Thoracic aorta (tissue), 2 donors: Measurements from ENCODE around the gene FAM53B. TPM values are rescaled to one million over a fixed set of nuclear protein-coding genes. Genes with fewer than 3 reads are reported as not detected.

ENCODE experiments used
- ATAC-seq: fragments of 150-250 bp; one replicate; pipeline ENCODE4 v1.8.0; 2017; ENCODE audit warnings: low read depth; ENCODE audit not compliant: insufficient number of reproducible peaks, low FRiP score
- DNase-seq: peaks from one replicate; pipeline ENCODE4 v3.0.0-alpha.2; 2020; ENCODE audit warnings: low spot score
- H3K27ac ChIP-seq, 2 donors: fragments of 200-600 bp; sonication (generic); 1 replicate in 1 of 2; 2 replicates in 1 of 2; pipeline ENCODE4 v1.5.1; 2016; ENCODE audit warnings: mild to moderate bottlenecking in 2 of 2, moderate library complexity in 2 of 2
- H3K27me3 ChIP-seq: fragments of 200-600 bp; sonication (generic); replicated peaks from 2 replicates; pipeline ENCODE4 v1.6.0; 2016; ENCODE audit warnings: mild to moderate bottlenecking; ENCODE audit not compliant: insufficient read depth
- H3K36me3 ChIP-seq: fragments of 200-600 bp; sonication (generic); one replicate; pipeline ENCODE4 v1.5.1; 2016
- H3K4me1 ChIP-seq, 2 donors: fragments of 200-600 bp; sonication (generic); 1 replicate in 1 of 2; 2 replicates in 1 of 2; pipeline versions ENCODE4 v1.5.1 to v1.6.0; 2016; ENCODE audit warnings: low read depth in 2 of 2, mild to moderate bottlenecking in 1 of 2; ENCODE audit not compliant: control insufficient read depth in 1 of 2
- H3K4me3 ChIP-seq: fragments of 200-600 bp; sonication (generic); 2 replicates; pipeline ENCODE4 v1.5.1; 2016; ENCODE audit warnings: mild to moderate bottlenecking
- H3K9me3 ChIP-seq: fragments of 200-600 bp; sonication (generic); 2 replicates; pipeline ENCODE4 v1.5.1; 2016
- CTCF ChIP-seq: fragments of 200-600 bp; sonication (generic); IDR thresholded peaks from one replicate; pipeline ENCODE4 v1.5.1; 2019; ENCODE audit warnings: antibody characterized with exemption
- total RNA-seq, 2 donors: library from RNA; depleted of rRNA; stranded (reverse); fragments of >200 nt; gene quantifications; one replicate each; pipeline versions ENCODE4 v1.1.0 to v1.2.3, GENCODE V29; 2016

Gene FAM53B
- total RNA-seq, 2 donors from 2014 or later = 26.6 to 49.5 TPM

DNA sequence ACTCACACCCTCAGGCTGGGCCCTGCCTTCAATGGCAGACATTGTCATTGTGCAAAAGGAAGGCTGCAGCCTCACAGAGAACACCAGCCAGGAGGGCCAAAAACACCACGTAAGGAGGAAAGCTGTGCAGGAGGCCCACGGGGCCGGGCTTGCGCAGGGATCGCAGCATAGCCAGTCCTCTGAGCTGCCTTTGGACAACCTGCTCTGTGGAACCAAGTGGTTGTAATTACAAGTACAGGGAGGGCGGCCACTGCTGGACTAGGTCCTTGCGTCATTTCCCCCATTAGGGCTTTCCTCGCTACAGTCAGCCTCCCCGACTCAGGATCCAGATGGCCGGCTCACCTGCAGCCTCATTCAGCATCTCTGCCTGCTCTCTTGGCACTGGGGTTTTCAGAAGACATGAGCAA lies 66.9 kb downstream of the FAM53B start:
- no peak for TF ChIP-seq CTCF
- Histone ChIP-seq H3K27ac (no peak overlapping the region), H3K4me3 (no peak overlapping the region), H3K4me1 (peaks cover 16 to 31% of the 10 kb centered on the region in 2 donors), H3K36me3 (peaks cover 7% of the 10 kb centered on the region), H3K9me3 (no peaks in the 10 kb centered on the region), H3K27me3 (no peaks in the 10 kb centered on the region)
- ATAC-seq (no peak), DNase-seq (no peak)

- H3K36me3 ChIP-seq = peaks cover 4% of the 10 kb centered on the region
- peaks cover 16 to 31% of the 10 kb centered on the region in 2 donors for H3K4me1 ChIP-seq
- H3K27me3 ChIP-seq = no peaks in the 10 kb centered on the region
- no peak overlapping the region for H3K4me3 ChIP-seq
- DNase-seq = no peak
- no peak for TF ChIP-seq CTCF
- no peak overlapping the region for H3K27ac ChIP-seq
- no peak for ATAC-seq
- no peaks in the 10 kb centered on the region for H3K9me3 ChIP-seq
Observed at GRCh38 chr10:124676416-124677062, 67.6 kb downstream of the FAM53B start.

- H3K36me3 ChIP-seq = no peaks in the 10 kb centered on the region
- H3K27ac ChIP-seq = no peak overlapping the region
- no peaks in the 10 kb centered on the region for H3K9me3 ChIP-seq
- no peak overlapping the region for H3K4me3 ChIP-seq
- DNase-seq (no peak), ATAC-seq (no peak)
- no peak for TF ChIP-seq CTCF
- peaks cover 13 to 31% of the 10 kb centered on the region in 2 donors for H3K4me1 ChIP-seq
- no peaks in the 10 kb centered on the region for H3K27me3 ChIP-seq
Observed at GRCh38 chr10:124675824-124676223, 68.4 kb downstream of the FAM53B start.

DNA sequence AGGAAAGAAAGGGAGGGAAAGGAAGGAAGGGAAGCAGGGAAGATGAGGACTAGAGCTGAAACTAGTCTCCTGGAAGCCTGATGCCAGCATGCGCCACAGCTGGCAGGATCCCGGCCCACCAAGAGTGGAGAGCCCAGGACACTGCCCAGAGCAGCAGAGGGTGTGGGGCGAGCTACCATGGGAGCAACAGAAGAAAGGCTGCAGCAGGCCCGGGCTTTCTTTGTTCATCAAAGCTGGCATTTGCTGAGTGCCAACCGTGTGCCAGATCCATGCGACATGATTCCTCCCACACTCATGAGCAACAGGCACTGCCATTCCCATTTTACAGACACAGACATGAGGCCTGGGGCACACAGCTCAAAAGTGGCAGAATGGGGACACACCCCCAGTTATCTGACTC lies 68.9 kb downstream of the FAM53B start:
- DNase-seq (no peak), ATAC-seq (no peak)
- TF ChIP-seq CTCF = no peak
- H3K4me1 ChIP-seq = peaks cover 10 to 30% of the 10 kb centered on the region in 2 donors
- H3K4me3 ChIP-seq = no peak overlapping the region
- no peaks in the 10 kb centered on the region for H3K36me3 ChIP-seq
- no peak overlapping the region for H3K27ac ChIP-seq
- H3K9me3 ChIP-seq = no peaks in the 10 kb centered on the region
- no peaks in the 10 kb centered on the region for H3K27me3 ChIP-seq

- no peak overlapping the region for H3K27ac ChIP-seq
- H3K27me3 ChIP-seq = no peaks in the 10 kb centered on the region
- H3K9me3 ChIP-seq = no peaks in the 10 kb centered on the region
- H3K4me1 ChIP-seq = peaks cover 10 to 26% of the 10 kb centered on the region in 2 donors
- TF ChIP-seq CTCF = no peak
- no peak overlapping the region for H3K4me3 ChIP-seq
- no peak for ATAC-seq
- H3K36me3 ChIP-seq = no peaks in the 10 kb centered on the region
- no peak for DNase-seq
Observed at GRCh38 chr10:124674768-124675222, 69.4 kb downstream of the FAM53B start.
